AG10803 (cell line): ENCODE results near the gene ATP6V0D1.

Experiments used
- DNase-seq: peaks from one replicate; pipeline ENCODE4 v3.0.0; 2010; ENCODE audit warnings: low read depth
- H3K4me3 ChIP-seq: 2 replicates; pipeline ENCODE4 v1.5.1; 2011; ENCODE audit warnings: mild to moderate bottlenecking, low read length, control low read depth
- TF ChIP-seq, protein P1 (sequence below): conservative IDR thresholded peaks from 2 replicates; pipeline ENCODE4 v1.5.1; 2011; ENCODE audit warnings: mild to moderate bottlenecking, low read length, control low read depth, inconsistent platforms

The ATP6V0D1 gene

DNA sequence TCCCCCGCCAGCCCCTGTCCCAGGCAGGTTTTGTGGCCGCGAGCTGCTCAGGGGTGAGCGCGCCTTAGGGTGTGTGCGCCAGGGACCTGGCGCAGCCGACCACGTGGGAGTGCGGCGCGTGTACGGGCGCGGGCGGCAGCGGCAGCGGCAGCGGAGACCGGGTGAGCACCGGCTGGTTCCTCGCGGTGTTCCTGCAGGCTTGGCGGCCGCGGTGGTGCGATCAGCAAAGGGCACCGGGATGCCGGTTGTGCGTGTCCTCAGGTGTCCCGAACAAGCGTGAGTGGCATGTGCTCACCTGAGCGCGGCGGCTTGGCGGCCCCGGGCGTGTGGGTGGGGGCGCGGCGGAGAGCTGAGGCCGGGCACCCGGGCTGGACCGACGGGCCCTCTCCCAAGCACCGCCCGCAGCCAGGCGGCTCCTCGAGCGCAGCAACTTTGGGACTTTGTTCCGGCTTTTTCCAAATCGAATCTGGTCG lies 50.4 kb downstream of the ATP6V0D1 start:
- TF ChIP-seq, protein P1, sequence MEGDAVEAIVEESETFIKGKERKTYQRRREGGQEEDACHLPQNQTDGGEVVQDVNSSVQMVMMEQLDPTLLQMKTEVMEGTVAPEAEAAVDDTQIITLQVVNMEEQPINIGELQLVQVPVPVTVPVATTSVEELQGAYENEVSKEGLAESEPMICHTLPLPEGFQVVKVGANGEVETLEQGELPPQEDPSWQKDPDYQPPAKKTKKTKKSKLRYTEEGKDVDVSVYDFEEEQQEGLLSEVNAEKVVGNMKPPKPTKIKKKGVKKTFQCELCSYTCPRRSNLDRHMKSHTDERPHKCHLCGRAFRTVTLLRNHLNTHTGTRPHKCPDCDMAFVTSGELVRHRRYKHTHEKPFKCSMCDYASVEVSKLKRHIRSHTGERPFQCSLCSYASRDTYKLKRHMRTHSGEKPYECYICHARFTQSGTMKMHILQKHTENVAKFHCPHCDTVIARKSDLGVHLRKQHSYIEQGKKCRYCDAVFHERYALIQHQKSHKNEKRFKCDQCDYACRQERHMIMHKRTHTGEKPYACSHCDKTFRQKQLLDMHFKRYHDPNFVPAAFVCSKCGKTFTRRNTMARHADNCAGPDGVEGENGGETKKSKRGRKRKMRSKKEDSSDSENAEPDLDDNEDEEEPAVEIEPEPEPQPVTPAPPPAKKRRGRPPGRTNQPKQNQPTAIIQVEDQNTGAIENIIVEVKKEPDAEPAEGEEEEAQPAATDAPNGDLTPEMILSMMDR = no peak
- peak overlapping the region; percentile 30 for H3K4me3 ChIP-seq
- DNase-seq = no peak

DNA sequence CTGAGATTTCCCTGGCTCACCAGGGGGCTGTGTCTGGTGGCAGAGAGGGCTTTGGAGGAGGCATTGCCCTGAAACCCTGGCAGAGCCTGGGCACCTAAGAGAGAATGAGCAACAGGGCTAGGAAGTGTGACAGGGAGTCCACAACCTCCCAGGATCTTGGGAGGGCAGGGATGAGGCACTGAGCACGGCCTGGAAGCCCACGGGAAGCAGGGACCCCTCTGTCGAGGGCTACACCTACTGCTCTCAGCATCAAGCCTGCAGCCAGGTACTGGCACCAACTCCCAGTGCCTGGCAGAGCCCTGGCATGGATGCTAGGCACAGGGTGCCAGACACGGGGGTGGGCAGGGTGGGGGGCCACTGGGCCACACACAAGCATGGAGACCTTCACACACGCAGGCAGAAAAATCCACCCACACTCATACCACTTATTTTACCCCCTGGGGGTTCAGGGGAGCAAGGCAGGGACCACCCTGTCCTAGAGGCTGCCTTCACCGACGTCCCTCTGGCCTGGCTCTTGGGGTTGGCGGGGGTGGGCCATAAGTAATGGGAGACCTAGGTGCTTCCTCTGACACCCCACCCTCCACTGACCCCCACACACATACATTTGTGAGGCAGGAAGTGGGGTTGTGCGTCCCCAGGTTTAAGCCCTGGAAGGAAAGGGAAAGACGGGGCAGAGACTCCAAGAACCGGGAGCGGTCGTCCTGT lies 51.0 kb downstream of the ATP6V0D1 start:
- DNase-seq = no peak
- no peak overlapping the region for H3K4me3 ChIP-seq
- TF ChIP-seq, protein P1 = no peak

DNA sequence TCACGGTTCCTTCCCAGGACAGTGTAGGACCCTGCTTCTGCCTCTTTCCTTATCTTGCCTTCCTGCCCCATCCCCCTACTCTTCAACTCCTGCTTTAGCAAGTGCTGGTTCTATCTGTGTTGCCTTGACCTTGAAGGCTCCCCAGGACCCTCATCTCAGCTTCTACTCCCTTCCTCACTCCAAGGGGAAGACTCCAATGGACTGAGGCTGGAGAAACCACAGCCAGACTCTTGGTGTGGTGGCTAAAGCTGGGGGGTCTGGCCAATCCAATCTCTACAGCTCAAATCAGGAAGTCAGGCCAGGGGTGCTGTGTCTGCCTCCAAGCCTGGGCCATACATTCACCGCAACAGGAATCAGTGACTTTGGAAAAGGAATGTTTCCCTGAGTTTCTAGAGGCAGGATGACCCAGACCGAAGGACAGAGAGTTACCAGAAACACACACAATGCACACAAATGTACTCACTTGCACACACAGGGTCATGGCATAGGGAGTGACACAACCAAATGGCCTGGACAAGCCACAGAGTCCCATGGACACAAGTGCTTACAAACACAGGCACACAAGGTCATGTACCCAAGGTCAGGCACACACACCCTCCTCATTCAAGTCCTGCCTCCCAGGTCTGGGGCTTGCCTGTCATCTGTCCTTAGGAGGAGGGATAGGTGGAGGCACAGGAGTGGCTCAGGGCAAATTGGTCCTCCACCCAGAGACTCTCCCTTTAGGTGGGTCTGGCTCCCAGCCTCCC lies 51.7 kb downstream of the ATP6V0D1 start:
- H3K4me3 ChIP-seq = no peak overlapping the region
- DNase-seq = no peak
- TF ChIP-seq, protein P1 = no peak

DNA sequence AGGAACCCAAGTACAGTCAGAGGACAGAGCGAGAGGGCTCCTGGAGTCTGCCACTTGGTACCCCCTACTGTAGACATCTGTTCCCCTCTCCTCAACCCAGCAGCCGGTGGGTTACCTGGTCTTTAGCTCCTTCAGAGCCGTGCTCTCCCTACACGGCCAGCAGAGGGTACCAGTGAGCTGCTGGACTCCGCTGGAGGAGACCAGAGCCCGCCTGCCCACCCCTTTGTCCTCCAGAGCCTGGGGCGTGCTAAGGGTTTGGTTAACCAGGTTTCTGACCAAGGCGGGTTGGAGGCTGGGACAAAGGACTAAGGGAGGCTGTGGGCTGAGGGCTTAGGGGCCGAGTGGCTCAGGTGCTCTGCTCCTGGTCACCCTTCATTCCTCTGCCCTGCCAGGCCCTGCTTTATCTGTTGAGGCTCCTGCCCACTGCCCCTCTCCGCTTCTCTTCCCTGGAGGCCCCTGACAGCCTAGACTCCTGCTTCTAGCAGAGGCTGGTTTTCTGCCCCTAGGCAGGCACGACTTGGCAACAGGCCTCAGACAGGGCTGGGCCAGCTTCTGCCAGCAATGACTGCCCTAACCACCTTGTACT lies 52.7 kb downstream of the ATP6V0D1 start:
- peak; percentile 48 for DNase-seq
- TF ChIP-seq, protein P1 = peak; percentile 89
- H3K4me3 ChIP-seq = no peak overlapping the region

DNA sequence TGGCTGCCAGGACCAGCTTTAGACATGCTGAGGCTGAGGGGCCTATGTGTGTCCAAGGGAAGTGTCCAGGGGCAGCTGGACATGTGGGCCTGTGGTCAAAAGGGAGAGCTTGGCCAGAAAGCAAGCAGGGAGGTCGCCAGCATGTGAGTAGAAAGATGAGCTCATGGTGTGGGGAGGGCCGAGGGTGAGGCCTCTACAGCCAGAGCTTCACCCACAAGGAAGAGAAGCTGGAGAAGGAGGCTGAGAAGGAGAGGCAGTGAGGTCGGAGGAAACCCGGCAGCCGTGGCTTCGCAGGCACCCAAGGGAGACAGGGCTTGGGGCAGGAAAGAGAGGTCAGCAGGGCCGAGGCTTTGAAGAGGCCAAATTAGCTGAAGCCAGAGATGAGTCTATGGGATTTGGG lies 54.0 kb downstream of the ATP6V0D1 start:
- TF ChIP-seq, protein P1 = no peak
- DNase-seq = no peak
- H3K4me3 ChIP-seq = no peak overlapping the region

DNA sequence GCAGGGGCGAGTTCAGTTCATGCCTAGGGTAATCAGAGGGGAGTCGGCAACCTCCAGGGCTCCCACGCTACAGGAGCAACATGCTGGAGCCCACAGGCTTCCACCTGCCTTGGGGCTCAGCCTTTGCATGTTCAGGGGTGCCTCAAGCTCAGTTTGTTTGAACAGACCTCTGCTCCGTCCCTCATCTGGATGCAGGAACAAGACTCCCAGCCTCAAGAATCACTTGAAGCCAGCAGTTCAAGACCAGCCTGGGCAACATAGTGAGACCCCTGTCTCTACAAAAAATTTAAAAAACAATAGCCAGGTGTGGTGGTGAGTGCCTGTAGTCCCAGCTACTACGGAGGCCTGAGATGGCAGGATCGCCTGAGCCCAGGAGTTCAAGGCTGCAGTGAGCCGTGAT lies 54.9 kb downstream of the ATP6V0D1 start:
- no peak for DNase-seq
- TF ChIP-seq, protein P1 = no peak
- no peak overlapping the region for H3K4me3 ChIP-seq
